CD4-positive, alpha-beta T cell (primary cell): ENCODE measurements around the gene BTF3. TPM values are rescaled to one million over a fixed set of nuclear protein-coding genes. Genes with fewer than 3 reads are reported as not detected.

Experiments
- ATAC-seq: fragments of 200-7000 bp; cut with Tn5 transposase; one replicate; pipeline ENCODE4 v1.10.0; 2022; ENCODE audit warnings: mild to moderate bottlenecking; ENCODE audit not compliant: poor library complexity
- CTCF ChIA-PET: fragments of 350-600 bp; sonication (Branson Sonifier 250); formaldehyde crosslinking; loops from one replicate; lab custom pipeline; 2021; ENCODE audit warnings: antibody characterized with exemption, inconsistent platforms; lab: Charles Lee
- POLR2A ChIA-PET: fragments of 350-600 bp; sonication (Branson Sonifier 250); formaldehyde crosslinking; loops from one replicate; lab custom pipeline; 2021; ENCODE audit warnings: antibody characterized with exemption, inconsistent platforms; lab: Charles Lee
- DNase-seq, 14 experiments: peaks; one replicate each; pipeline ENCODE4 v3.0.0-alpha.2; 2013 to 2020; ENCODE audit warnings: mixed read lengths in 2 of 14
- H3K27ac ChIP-seq, 2 donors: one replicate each; pipeline versions ENCODE4 v1.5.1 to v1.7.0; 2013; ENCODE audit warnings: low read length in 2 of 2, low read depth in 1 of 2, mild to moderate bottlenecking in 1 of 2
- H3K27me3 ChIP-seq, 2 experiments: 1 replicate in 1 of 2; 2 replicates in 1 of 2; pipeline versions ENCODE4 v1.6.1 to v1.7.0; 2013; ENCODE audit warnings: low read length in 2 of 2, control low read depth in 1 of 2, mild to moderate bottlenecking in 1 of 2, moderate library complexity in 1 of 2; ENCODE audit not compliant: insufficient read depth in 2 of 2, control insufficient read depth in 1 of 2
- H3K36me3 ChIP-seq: one replicate; pipeline ENCODE4 v1.6.1; 2013; ENCODE audit warnings: low read length, control low read depth; ENCODE audit not compliant: insufficient read depth
- H3K4me1 ChIP-seq: one replicate; pipeline ENCODE4 v1.6.1; 2013; ENCODE audit warnings: low read length, control low read depth; ENCODE audit not compliant: insufficient read depth
- H3K4me3 ChIP-seq: one replicate; pipeline ENCODE4 v1.5.1; 2013; ENCODE audit warnings: mild to moderate bottlenecking, low read length, moderate library complexity
- H3K9me3 ChIP-seq, 2 experiments: 1 replicate in 1 of 2; 2 replicates in 1 of 2; pipeline versions ENCODE4 v1.6.1 to v1.7.0; 2013; ENCODE audit warnings: low read length in 2 of 2, mild to moderate bottlenecking in 2 of 2, control low read depth in 1 of 2, moderate library complexity in 1 of 2; ENCODE audit not compliant: control insufficient read depth in 1 of 2, insufficient read depth in 1 of 2
- H3K27ac Mint-ChIP-seq: one replicate; pipeline ENCODE4 v1.8.0; 2020; ENCODE audit warnings: mixed read lengths
- H3K27me3 Mint-ChIP-seq: one replicate; pipeline ENCODE4 v1.8.0; 2021; ENCODE audit warnings: mixed read lengths
- H3K36me3 Mint-ChIP-seq: one replicate; pipeline ENCODE4 v1.8.0; 2021; ENCODE audit warnings: low read depth, mixed read lengths
- H3K4me1 Mint-ChIP-seq: one replicate; pipeline ENCODE4 v1.8.0; 2021; ENCODE audit warnings: low read depth, mixed read lengths
- H3K4me3 Mint-ChIP-seq: one replicate; pipeline ENCODE4 v1.8.0; 2020; ENCODE audit warnings: mild to moderate bottlenecking, mixed read lengths
- H3K9me3 Mint-ChIP-seq: one replicate; pipeline ENCODE4 v1.8.0; 2020; ENCODE audit warnings: mixed read lengths
- intact Hi-C, 2 experiments: fragments of 100-400 bp; cut with DNase I in 1 of 2; cut with micrococcal nuclease in 1 of 2; formaldehyde crosslinking; loops; one replicate each; pipeline versions ENCODE4 v1.15.1 to v1.9.0; 2023 to 2025; cut with DNase I, micrococcal nuclease
- total RNA-seq, 174 experiments: library from RNA in 2 of 174; stranded (reverse) in 2 of 174; gene quantifications; one replicate each; pipeline ENCODE4 v1.2.3 and lab custom pipeline; 2021 to 2026
- TF ChIP-seq, protein P1 (sequence below): fragments of 200-600 bp; IDR thresholded peaks from one replicate; pipeline ENCODE4 v1.8.0; 2022; ENCODE audit warnings: antibody characterized with exemption, mild to moderate bottlenecking

Gene BTF3
- total RNA-seq, 2 experiments from 2014 or later = 756 to 769 TPM

DNA sequence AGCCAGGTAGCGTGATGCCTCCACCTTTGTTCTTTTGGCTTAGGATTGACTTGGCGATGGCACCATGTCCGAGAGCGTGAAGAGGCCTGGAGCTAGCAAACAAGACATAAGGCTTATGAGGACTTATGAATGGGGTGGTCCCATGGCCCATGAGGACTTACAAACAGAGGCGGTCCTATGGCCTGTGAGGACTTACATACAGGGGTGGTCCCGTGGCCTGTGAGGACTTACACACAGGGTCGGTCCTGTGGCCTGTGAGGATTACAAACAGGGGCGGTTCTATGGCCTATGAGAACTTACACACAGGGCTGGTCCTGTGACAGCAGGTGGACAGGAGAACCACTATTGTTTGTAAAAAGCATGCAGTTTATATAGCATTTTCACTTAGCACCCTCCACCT is 28.4 kb upstream of the BTF3 start:
- TF ChIP-seq, protein P1, sequence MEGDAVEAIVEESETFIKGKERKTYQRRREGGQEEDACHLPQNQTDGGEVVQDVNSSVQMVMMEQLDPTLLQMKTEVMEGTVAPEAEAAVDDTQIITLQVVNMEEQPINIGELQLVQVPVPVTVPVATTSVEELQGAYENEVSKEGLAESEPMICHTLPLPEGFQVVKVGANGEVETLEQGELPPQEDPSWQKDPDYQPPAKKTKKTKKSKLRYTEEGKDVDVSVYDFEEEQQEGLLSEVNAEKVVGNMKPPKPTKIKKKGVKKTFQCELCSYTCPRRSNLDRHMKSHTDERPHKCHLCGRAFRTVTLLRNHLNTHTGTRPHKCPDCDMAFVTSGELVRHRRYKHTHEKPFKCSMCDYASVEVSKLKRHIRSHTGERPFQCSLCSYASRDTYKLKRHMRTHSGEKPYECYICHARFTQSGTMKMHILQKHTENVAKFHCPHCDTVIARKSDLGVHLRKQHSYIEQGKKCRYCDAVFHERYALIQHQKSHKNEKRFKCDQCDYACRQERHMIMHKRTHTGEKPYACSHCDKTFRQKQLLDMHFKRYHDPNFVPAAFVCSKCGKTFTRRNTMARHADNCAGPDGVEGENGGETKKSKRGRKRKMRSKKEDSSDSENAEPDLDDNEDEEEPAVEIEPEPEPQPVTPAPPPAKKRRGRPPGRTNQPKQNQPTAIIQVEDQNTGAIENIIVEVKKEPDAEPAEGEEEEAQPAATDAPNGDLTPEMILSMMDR = no peak

DNA sequence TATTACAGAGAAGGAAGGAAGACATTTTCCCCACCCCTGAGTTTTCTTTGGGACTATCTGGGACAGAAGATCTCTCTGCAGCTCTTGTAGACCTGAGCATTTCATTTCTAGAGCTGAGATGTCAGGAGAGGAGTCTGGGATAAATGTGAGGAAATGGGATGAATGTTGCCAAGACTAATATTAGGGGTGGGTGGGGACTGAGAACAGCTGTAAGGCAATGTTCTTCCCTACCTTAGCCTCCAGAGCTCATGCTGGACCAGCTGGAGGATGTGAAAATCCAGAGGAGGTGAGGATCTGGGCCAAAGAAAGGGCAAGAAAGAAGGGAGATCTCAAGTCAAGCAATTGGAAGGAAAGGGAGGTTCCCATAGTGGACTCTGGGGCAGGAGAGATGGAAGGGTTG is 26.6 kb upstream of the BTF3 start:
- Mint-ChIP-seq H3K27me3 (peaks cover 34% of the 10 kb centered on the region), H3K9me3 (no peaks in the 10 kb centered on the region), H3K4me1 (no peaks in the 10 kb centered on the region), H3K27ac (no peak overlapping the region), H3K36me3 (no peaks in the 10 kb centered on the region), H3K4me3 (no peak overlapping the region)
- TF ChIP-seq, protein P1 = no peak
- no peak overlapping the region for H3K4me3 ChIP-seq
- no peak for ATAC-seq
- no peaks in the 10 kb centered on the region for H3K36me3 ChIP-seq
- ChIA-PET CTCF (no interaction called here), POLR2A (no interaction called here)
- no peak overlapping the region for H3K27ac ChIP-seq
- peaks cover 3 to 11% of the 10 kb centered on the region in 2 experiments for H3K27me3 ChIP-seq
- no peak for DNase-seq
- intact Hi-C loops = no loop called here
- no peaks in the 10 kb centered on the region for H3K9me3 ChIP-seq
- no peaks in the 10 kb centered on the region for H3K4me1 ChIP-seq

More for the DNA sequence above, 28.4 kb upstream of the BTF3 start:
- no peaks in the 10 kb centered on the region for H3K9me3 ChIP-seq
- H3K4me3 ChIP-seq = no peak overlapping the region
- ChIA-PET CTCF (no interaction called here), POLR2A (no interaction called here)
- intact Hi-C loops = no loop called here
- no peak for ATAC-seq
- DNase-seq = no peak
- Mint-ChIP-seq H3K4me3 (no peak overlapping the region), H3K36me3 (no peaks in the 10 kb centered on the region), H3K27me3 (peaks cover 37% of the 10 kb centered on the region), H3K27ac (no peak overlapping the region), H3K9me3 (no peaks in the 10 kb centered on the region), H3K4me1 (no peaks in the 10 kb centered on the region)
- no peaks in the 10 kb centered on the region for H3K4me1 ChIP-seq
- no peak overlapping the region for H3K27ac ChIP-seq
- no peaks in the 10 kb centered on the region for H3K36me3 ChIP-seq
- peaks cover 3 to 15% of the 10 kb centered on the region in 2 experiments for H3K27me3 ChIP-seq

DNA sequence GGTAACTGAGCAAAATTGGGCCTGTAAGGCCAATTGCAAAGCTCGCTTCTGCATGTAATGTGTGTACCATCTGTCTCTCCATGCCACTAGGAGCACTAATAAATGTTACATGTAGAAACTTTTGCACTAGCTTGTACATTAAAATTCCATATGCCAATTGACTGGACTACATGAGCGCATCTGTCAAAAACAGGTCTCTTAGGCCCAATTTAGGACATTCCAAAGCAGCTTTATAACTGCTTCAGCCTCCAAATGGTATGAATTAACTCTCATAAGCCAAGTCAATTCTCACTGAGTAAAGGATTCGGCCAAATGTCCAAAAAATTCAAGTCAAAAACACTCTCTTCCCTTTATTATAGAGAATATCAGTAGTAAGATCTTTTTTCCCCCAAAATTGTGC is 26.1 kb upstream of the BTF3 start:
- Histone ChIP-seq H3K4me3 (no peak overlapping the region), H3K4me1 (no peaks in the 10 kb centered on the region), H3K36me3 (no peaks in the 10 kb centered on the region), H3K27ac (no peak overlapping the region), H3K9me3 (no peaks in the 10 kb centered on the region), H3K27me3 (peaks cover 3 to 12% of the 10 kb centered on the region in 2 experiments)
- Mint-ChIP-seq H3K4me3 (no peak overlapping the region), H3K36me3 (no peaks in the 10 kb centered on the region), H3K27me3 (peaks cover 34% of the 10 kb centered on the region), H3K9me3 (no peaks in the 10 kb centered on the region), H3K27ac (no peak overlapping the region), H3K4me1 (no peaks in the 10 kb centered on the region)
- TF ChIP-seq, protein P1 = no peak
- ChIA-PET CTCF (no interaction called here), POLR2A (no interaction called here)
- ATAC-seq (no peak), DNase-seq (no peak)
- intact Hi-C loops = no loop called here
